SK-N-MC (cell line): Measurements from ENCODE around the gene ATRN.

Experiments
- EZH2 ChIP-seq: fragments of 200-600 bp; sonication (generic); IDR thresholded peaks from one replicate; pipeline ENCODE4 v1.6.1; 2017; ENCODE audit warnings: antibody characterized with exemption
- POLR2AphosphoS5 ChIP-seq: IDR thresholded peaks from 2 replicates; pipeline ENCODE4 v1.6.1; 2012; ENCODE audit warnings: mild to moderate bottlenecking, low read depth, low read length, borderline replicate concordance

DNA sequence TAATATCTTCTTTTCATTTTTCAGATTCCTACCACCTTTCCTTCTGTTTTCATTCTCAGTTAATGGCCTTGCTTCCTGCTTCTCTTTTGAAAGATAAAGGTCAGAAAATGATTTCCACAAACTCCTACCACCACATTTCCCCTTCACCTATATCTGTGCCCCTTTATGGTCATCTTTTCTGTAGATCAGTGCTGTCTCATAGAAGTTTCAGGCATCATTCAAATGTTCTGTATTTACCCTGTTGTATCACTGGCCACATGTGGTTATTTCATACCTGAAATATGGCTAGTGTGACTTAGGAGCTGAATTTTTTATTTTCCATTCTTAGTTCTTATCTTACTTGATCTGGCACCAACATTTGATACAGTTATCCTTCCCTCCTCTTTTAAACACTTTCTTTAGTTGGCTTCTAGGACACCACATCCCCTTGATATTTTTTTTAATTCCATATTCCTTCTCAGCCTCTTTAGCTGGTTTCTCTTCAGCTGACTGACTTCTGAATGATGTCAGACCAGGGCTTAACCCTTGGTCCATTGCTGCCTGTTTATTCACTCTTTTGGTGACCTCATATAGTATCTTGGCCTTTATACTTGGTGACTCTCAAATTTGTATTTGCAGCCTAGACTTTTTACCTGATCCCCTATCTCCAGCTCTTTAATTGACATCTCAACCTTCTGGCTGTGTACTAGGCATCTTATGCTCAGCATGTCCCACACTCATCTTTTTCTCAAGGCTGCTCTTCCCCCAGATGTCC is 81.0 kb downstream of the ATRN start:
- TF ChIP-seq EZH2: no peak
- no peak for TF ChIP-seq POLR2AphosphoS5
